Measurements from ENCODE around the gene KCNJ9. TPM values are rescaled to one million over a fixed set of nuclear protein-coding genes. Genes with fewer than 3 reads are reported as not detected.

KCNJ9 gene
- not detected for total RNA-seq (2013)
- not detected for polyA plus RNA-seq
- not detected in 2 replicates for polyA minus RNA-seq
- total RNA-seq = 0 to 1.3 (median 0.05) reads per million in 11 experiments

- Mint-ChIP-seq H3K36me3 (peaks cover 0 to 4% of the 10 kb centered on the region in 2 donors), H3K9me3 (peaks cover 0 to 9% (median 0%) of the 10 kb centered on the region in 7 donors), H3K27ac (no peak within 1 kb of the TSS), H3K27me3 (ENCODE audit: low read depth in 3 of 3) (peaks cover 29 to 61% (median 50%) of the 10 kb centered on the region in 3 donors), H3K4me1 (peaks cover 26% of the 10 kb centered on the region), H3K4me3 (peak within 1 kb of the TSS in 1 of 2 donors; percentile 52)
- no peaks in the 10 kb centered on the region for H4K20me1 ChIP-seq (ENCODE audit: insufficient read depth, low read length)
- H3K27ac ChIP-seq (ENCODE audit: low read depth in 1 of 2, low read length in 2 of 2) = no peak within 1 kb of the TSS
- no peak within 1 kb of the TSS for H2AFZ ChIP-seq (ENCODE audit: insufficient read depth, low read depth, low read length, poor library complexity, severe bottlenecking)
- peaks cover 26 to 33% of the 10 kb centered on the region in 2 donors for H3K4me1 ChIP-seq (ENCODE audit: control insufficient read depth in 1 of 2, insufficient read depth in 2 of 2, low read length in 2 of 2)
- 25% methylated on average over 3 of the region's 14 CpGs for WGBS (ENCODE audit: insufficient coverage)
- H3K4me2 ChIP-seq (replicated peaks; ENCODE audit: extremely low read depth, low read length, poor library complexity, severe bottlenecking) = no peak within 1 kb of the TSS
- no peak within 1 kb of the TSS for H3K4me3 ChIP-seq (replicated peaks in 1 of 3; ENCODE audit: low read depth in 2 of 3, low read length in 3 of 3)
- H3K79me2 ChIP-seq (ENCODE audit: insufficient read depth, low read length) = no peaks in the 10 kb centered on the region
- no peaks in the 10 kb centered on the region for H3K9me3 ChIP-seq (replicated peaks in 1 of 2; ENCODE audit: control insufficient read depth in 1 of 2, insufficient read depth in 1 of 2, low read length in 2 of 2)
- intact Hi-C loops (cut with micrococcal nuclease) = loop anchor here (5.0 kb wide), 1 partner anchor 34 kb away; no protein-coding TSS in a partner anchor
- DNase-seq = no peak
- H3K27me3 ChIP-seq (ENCODE audit: control insufficient read depth in 2 of 2, insufficient read depth in 2 of 2, low read length in 2 of 2) = peaks cover 27 to 55% of the 10 kb centered on the region in 2 donors
- H3K9ac ChIP-seq (ENCODE audit: insufficient read depth, low read length, poor library complexity, severe bottlenecking) = no peak within 1 kb of the TSS
- no peaks in the 10 kb centered on the region for H3K36me3 ChIP-seq (replicated peaks in 1 of 2; ENCODE audit: control insufficient read depth in 1 of 2, insufficient read depth in 2 of 2, low read length in 2 of 2)
- TF ChIP-seq CTCF (IDR thresholded peaks at IDR 0.05) = no peak
Observed at GRCh38 chr1:160081261-160081936, at the start of gene KCNJ9. KCNJ9 (plus strand) TSS chr1:160081538; CDS start chr1:160084031, 2,493 bp downstream.

GRCh38 chr1:160032165-160032820, 49.0 kb upstream of the KCNJ9 start:
- peak overlapping the region; percentile 96 for H2AFZ ChIP-seq (ENCODE audit: insufficient read depth, low read depth, low read length, poor library complexity, severe bottlenecking)
- peaks cover 20% of the 10 kb centered on the region for H3K79me2 ChIP-seq (ENCODE audit: insufficient read depth, low read length)
- 0% methylated on average over 8 of the region's 18 CpGs for WGBS (ENCODE audit: insufficient coverage)
- DNase-seq = peak in 2 of 3 donors; percentile 30 to 36
- Mint-ChIP-seq H3K4me1 (peaks cover 34% of the 10 kb centered on the region), H3K27me3 (ENCODE audit: low read depth in 3 of 3) (peaks cover 0 to 4% (median 2%) of the 10 kb centered on the region in 3 donors), H3K4me3 (peak overlapping the region; percentile 100), H3K36me3 (peaks cover 4 to 5% of the 10 kb centered on the region in 2 donors), H3K27ac (peak overlapping the region in 5 of 7 donors; percentile 82 to 90 (median 87)), H3K9me3 (peaks cover 0 to 2% (median 0%) of the 10 kb centered on the region in 7 donors)
- H3K9ac ChIP-seq (ENCODE audit: insufficient read depth, low read length, poor library complexity, severe bottlenecking) = peak overlapping the region; percentile 61
- peaks cover 2 to 7% of the 10 kb centered on the region in 2 donors for H3K27me3 ChIP-seq (ENCODE audit: control insufficient read depth in 2 of 2, insufficient read depth in 2 of 2, low read length in 2 of 2)
- TF ChIP-seq CTCF (IDR thresholded peaks at IDR 0.05) = no peak
- peaks cover 24 to 28% of the 10 kb centered on the region in 2 donors for H3K4me1 ChIP-seq (ENCODE audit: control insufficient read depth in 1 of 2, insufficient read depth in 2 of 2, low read length in 2 of 2)
- intact Hi-C loops (cut with micrococcal nuclease) = no loop called here
- no peaks in the 10 kb centered on the region for H3K36me3 ChIP-seq (replicated peaks in 1 of 2; ENCODE audit: control insufficient read depth in 1 of 2, insufficient read depth in 2 of 2, low read length in 2 of 2)
- H4K20me1 ChIP-seq (ENCODE audit: insufficient read depth, low read length) = peaks cover 3% of the 10 kb centered on the region
- H3K9me3 ChIP-seq (replicated peaks in 1 of 2; ENCODE audit: control insufficient read depth in 1 of 2, insufficient read depth in 1 of 2, low read length in 2 of 2) = no peaks in the 10 kb centered on the region
- peak overlapping the region; percentile 85 to 94 (median 87) for H3K4me3 ChIP-seq (replicated peaks in 1 of 3; ENCODE audit: low read depth in 2 of 3, low read length in 3 of 3)
- H3K4me2 ChIP-seq (replicated peaks; ENCODE audit: extremely low read depth, low read length, poor library complexity, severe bottlenecking) = peak overlapping the region; percentile 87
- peak overlapping the region; percentile 14 to 51 for H3K27ac ChIP-seq (ENCODE audit: low read depth in 1 of 2, low read length in 2 of 2)

Measured in CD14-positive monocyte (primary cell).